Measurements from ENCODE around the gene CELF5.
A peak's percentile ranks its signal among the peaks of the same experiment; 100 is the strongest.

- TF ChIP-seq CTCF (IDR thresholded peaks at IDR 0.05) (peak in 2 of 5 experiments; percentile 11 to 33), EP300 (IDR thresholded peaks at IDR 0.05) (peak; percentile 52 to 81), POLR2A (IDR thresholded peaks at IDR 0.05) (peak in 1 of 2 donors; percentile 56)
Observed at GRCh38 chr19:3185461-3186159, 38.9 kb upstream of the CELF5 start, which contains the start of gene NCLN.
